ENCODE data around the gene OPRD1.

The OPRD1 gene

GRCh38 chr1:28885977-28886730 lies 74.2 kb downstream of the OPRD1 start:
- Histone ChIP-seq H3K36me3 (ENCODE audit: low read length) (no peaks in the 10 kb centered on the region), H3K27ac (ENCODE audit: low read depth, low read length) (peak overlapping the region; percentile 90), H4K20me1 (ENCODE audit: low read depth, low read length) (no peaks in the 10 kb centered on the region), H3K4me2 (ENCODE audit: low read depth, low read length, poor library complexity, severe bottlenecking) (peak overlapping the region; percentile 80), H3F3A (ENCODE audit: insufficient read depth) (peaks cover 23% of the 10 kb centered on the region), H3K27me3 (ENCODE audit: low read length) (no peaks in the 10 kb centered on the region), H3K9ac (ENCODE audit: low read length) (peak overlapping the region; percentile 98), H3K4me3 (ENCODE audit: insufficient read depth, low read length, poor library complexity, severe bottlenecking) (peak overlapping the region; percentile 99), H3K79me2 (ENCODE audit: insufficient read depth, low read length) (peaks cover 36% of the 10 kb centered on the region), H3K9me3 (ENCODE audit: insufficient read depth, low read length) (no peaks in the 10 kb centered on the region), H2AFZ (ENCODE audit: low read depth, low read length, severe bottlenecking) (peak overlapping the region; percentile 71), H3K9me2 (replicated peaks; ENCODE audit: insufficient read depth, low read length) (no peaks in the 10 kb centered on the region)
- TF ChIP-seq EZH2phosphoT487 (conservative IDR thresholded peaks at IDR 0.05; ENCODE audit: low read length) (no peak), CTCF (IDR thresholded peaks at IDR 0.05; ENCODE audit: insufficient read depth, low read length, poor library complexity, severe bottlenecking) (no peak)

- Histone ChIP-seq H3K27ac (ENCODE audit: low read depth, low read length) (peak overlapping the region; percentile 90), H3K79me2 (ENCODE audit: insufficient read depth, low read length) (peaks cover 38% of the 10 kb centered on the region), H2AFZ (ENCODE audit: low read depth, low read length, severe bottlenecking) (peak overlapping the region; percentile 71), H3K9ac (ENCODE audit: low read length) (peak overlapping the region; percentile 98), H4K20me1 (ENCODE audit: low read depth, low read length) (no peaks in the 10 kb centered on the region), H3K4me2 (ENCODE audit: low read depth, low read length, poor library complexity, severe bottlenecking) (peak overlapping the region; percentile 80), H3K9me3 (ENCODE audit: insufficient read depth, low read length) (no peaks in the 10 kb centered on the region), H3K9me2 (replicated peaks; ENCODE audit: insufficient read depth, low read length) (no peaks in the 10 kb centered on the region), H3K36me3 (ENCODE audit: low read length) (no peaks in the 10 kb centered on the region), H3K27me3 (ENCODE audit: low read length) (no peaks in the 10 kb centered on the region), H3K4me3 (ENCODE audit: insufficient read depth, low read length, poor library complexity, severe bottlenecking) (peak overlapping the region; percentile 99), H3F3A (ENCODE audit: insufficient read depth) (peaks cover 23% of the 10 kb centered on the region)
- no peak for TF ChIP-seq CTCF (IDR thresholded peaks at IDR 0.05; ENCODE audit: insufficient read depth, low read length, poor library complexity, severe bottlenecking)
- no peak for TF ChIP-seq EZH2phosphoT487 (conservative IDR thresholded peaks at IDR 0.05; ENCODE audit: low read length)
Measured at GRCh38 chr1:28886731-28887418, 74.9 kb downstream of the OPRD1 start.

- Histone ChIP-seq H3K27me3 (ENCODE audit: low read length) (no peaks in the 10 kb centered on the region), H3F3A (ENCODE audit: insufficient read depth) (peaks cover 23% of the 10 kb centered on the region), H3K79me2 (ENCODE audit: insufficient read depth, low read length) (peaks cover 42% of the 10 kb centered on the region), H3K9ac (ENCODE audit: low read length) (peak overlapping the region; percentile 98), H3K9me2 (replicated peaks; ENCODE audit: insufficient read depth, low read length) (no peaks in the 10 kb centered on the region), H3K27ac (ENCODE audit: low read depth, low read length) (peak overlapping the region; percentile 90), H3K4me3 (ENCODE audit: insufficient read depth, low read length, poor library complexity, severe bottlenecking) (peak overlapping the region; percentile 99), H3K4me2 (ENCODE audit: low read depth, low read length, poor library complexity, severe bottlenecking) (peak overlapping the region; percentile 80), H3K36me3 (ENCODE audit: low read length) (no peaks in the 10 kb centered on the region), H4K20me1 (ENCODE audit: low read depth, low read length) (no peaks in the 10 kb centered on the region), H2AFZ (ENCODE audit: low read depth, low read length, severe bottlenecking) (peak overlapping the region; percentile 71), H3K9me3 (ENCODE audit: insufficient read depth, low read length) (no peaks in the 10 kb centered on the region)
- no peak for TF ChIP-seq EZH2phosphoT487 (conservative IDR thresholded peaks at IDR 0.05; ENCODE audit: low read length)
- TF ChIP-seq CTCF (IDR thresholded peaks at IDR 0.05; ENCODE audit: insufficient read depth, low read length, poor library complexity, severe bottlenecking) = no peak
Measured at GRCh38 chr1:28887419-28887834, 75.5 kb downstream of the OPRD1 start.
